ENCODE data around the gene MAN1C1.

DNA sequence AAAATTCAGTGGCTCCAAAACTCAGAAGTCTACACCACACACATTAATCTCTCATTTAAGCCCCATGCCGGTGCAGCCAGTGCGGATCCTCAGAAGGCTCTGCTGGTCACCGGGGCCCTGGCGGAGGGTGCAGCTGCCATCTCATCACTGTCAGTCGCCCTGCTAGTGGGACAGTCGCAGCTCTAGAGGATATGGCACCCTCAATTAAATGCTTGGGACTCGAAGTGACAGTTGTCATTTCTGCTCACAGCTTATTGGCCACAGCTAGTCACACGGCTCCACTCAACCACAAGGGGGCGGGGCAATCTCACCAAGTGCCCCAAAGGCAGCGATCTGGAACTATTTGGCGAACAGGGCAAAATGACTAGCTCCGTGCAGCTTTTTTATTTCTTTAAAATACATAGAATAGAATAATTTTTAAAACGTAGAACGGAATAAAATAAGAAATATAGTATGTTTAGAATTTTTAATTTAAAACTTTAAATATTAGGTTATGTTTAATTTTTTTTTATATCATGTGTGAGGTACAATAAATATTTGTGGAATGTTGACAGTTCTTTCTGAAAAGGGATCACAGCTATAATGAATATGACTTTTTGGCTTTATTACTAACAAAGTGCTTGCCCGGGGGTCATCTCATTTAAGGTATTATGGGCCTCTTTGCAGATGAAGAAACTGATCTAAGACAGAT, 8.0 kb upstream of the MAN1C1 start:
- TF ChIP-seq, protein P1, sequence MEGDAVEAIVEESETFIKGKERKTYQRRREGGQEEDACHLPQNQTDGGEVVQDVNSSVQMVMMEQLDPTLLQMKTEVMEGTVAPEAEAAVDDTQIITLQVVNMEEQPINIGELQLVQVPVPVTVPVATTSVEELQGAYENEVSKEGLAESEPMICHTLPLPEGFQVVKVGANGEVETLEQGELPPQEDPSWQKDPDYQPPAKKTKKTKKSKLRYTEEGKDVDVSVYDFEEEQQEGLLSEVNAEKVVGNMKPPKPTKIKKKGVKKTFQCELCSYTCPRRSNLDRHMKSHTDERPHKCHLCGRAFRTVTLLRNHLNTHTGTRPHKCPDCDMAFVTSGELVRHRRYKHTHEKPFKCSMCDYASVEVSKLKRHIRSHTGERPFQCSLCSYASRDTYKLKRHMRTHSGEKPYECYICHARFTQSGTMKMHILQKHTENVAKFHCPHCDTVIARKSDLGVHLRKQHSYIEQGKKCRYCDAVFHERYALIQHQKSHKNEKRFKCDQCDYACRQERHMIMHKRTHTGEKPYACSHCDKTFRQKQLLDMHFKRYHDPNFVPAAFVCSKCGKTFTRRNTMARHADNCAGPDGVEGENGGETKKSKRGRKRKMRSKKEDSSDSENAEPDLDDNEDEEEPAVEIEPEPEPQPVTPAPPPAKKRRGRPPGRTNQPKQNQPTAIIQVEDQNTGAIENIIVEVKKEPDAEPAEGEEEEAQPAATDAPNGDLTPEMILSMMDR (IDR thresholded peaks at IDR 0.05; ENCODE audit: low read depth, low read length): peak; percentile 24; the same call in 1 of the 2 replicates
- TF ChIP-seq EZH2phosphoT487 (IDR thresholded peaks at IDR 0.05; ENCODE audit: low read depth): no peak

Measured in OCI-LY3 (cell line).